MM.1S (cell line): ENCODE measurements around the gene KCNE3.

Experiments
- EZH2 ChIP-seq: fragments of 300-600 bp; sonication (generic); optimal IDR thresholded peaks from 2 replicates; pipeline ENCODE3; 2017; ENCODE audit warnings: low read depth, mild to moderate bottlenecking, antibody characterized with exemption, low read length, mixed read lengths
- EZH2phosphoT487 ChIP-seq: fragments of 300-600 bp; sonication (generic); IDR thresholded peaks from 2 replicates; pipeline ENCODE4 v1.6.1; 2018; ENCODE audit warnings: antibody characterized with exemption, low read length
- TF ChIP-seq, protein P1 (sequence below): fragments of 300-600 bp; sonication (generic); IDR thresholded peaks from 2 replicates; pipeline ENCODE4 v1.5.1; 2016; ENCODE audit warnings: antibody characterized with exemption, low read length, mixed read lengths

DNA sequence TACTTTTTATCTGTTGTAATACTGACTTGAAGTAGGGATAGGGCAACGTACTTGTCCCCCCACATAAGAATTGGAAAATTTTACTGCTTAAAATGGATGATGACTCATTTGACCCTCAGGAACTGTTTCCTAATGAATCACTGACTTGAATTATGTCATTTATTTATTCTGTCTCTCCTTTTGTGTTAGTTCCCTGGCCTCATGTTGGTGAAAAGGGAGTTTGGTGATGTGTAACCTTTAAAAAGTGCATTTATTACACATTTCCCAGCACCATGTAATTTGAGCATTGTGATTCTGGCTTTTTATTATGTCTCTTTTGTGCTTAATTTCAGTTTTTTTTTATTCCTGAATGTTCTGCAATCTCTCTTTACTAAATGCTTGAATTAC, 48.8 kb downstream of the KCNE3 start:
- TF ChIP-seq, protein P1, sequence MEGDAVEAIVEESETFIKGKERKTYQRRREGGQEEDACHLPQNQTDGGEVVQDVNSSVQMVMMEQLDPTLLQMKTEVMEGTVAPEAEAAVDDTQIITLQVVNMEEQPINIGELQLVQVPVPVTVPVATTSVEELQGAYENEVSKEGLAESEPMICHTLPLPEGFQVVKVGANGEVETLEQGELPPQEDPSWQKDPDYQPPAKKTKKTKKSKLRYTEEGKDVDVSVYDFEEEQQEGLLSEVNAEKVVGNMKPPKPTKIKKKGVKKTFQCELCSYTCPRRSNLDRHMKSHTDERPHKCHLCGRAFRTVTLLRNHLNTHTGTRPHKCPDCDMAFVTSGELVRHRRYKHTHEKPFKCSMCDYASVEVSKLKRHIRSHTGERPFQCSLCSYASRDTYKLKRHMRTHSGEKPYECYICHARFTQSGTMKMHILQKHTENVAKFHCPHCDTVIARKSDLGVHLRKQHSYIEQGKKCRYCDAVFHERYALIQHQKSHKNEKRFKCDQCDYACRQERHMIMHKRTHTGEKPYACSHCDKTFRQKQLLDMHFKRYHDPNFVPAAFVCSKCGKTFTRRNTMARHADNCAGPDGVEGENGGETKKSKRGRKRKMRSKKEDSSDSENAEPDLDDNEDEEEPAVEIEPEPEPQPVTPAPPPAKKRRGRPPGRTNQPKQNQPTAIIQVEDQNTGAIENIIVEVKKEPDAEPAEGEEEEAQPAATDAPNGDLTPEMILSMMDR: no peak
- TF ChIP-seq EZH2 (no peak), EZH2phosphoT487 (no peak)
